ENCODE measurements around the gene MCEMP1.

Gene MCEMP1

GRCh38 chr19:7704280-7705060, 27.6 kb downstream of the MCEMP1 start:
- TF ChIP-seq ZNF274 (IDR thresholded peaks at IDR 0.05; ENCODE audit: low read depth, low read length), result no peak

GRCh38 chr19:7705387-7706187, 28.7 kb downstream of the MCEMP1 start:
- no peak for TF ChIP-seq ZNF274 (IDR thresholded peaks at IDR 0.05; ENCODE audit: low read depth, low read length)
- H3K4me3 ChIP-seq (ENCODE audit: low read length), result no peak overlapping the region; the same call in 1 of the 2 replicates

More at GRCh38 chr19:7704280-7705060, 27.6 kb downstream of the MCEMP1 start:
- no peak overlapping the region for H3K4me3 ChIP-seq (ENCODE audit: low read length)

- no peak overlapping the region; the same call in 1 of the 2 replicates for H3K4me3 ChIP-seq (ENCODE audit: low read length)
- no peak for TF ChIP-seq ZNF274 (IDR thresholded peaks at IDR 0.05; ENCODE audit: low read depth, low read length)
Measured at GRCh38 chr19:7706188-7706954, 29.5 kb downstream of the MCEMP1 start.

- H3K4me3 ChIP-seq (ENCODE audit: low read length), result no peak overlapping the region
Measured at GRCh38 chr19:7706955-7707456, 30.1 kb downstream of the MCEMP1 start.

GRCh38 chr19:7709932-7710460, 33.1 kb downstream of the MCEMP1 start:
- no peak overlapping the region for H3K4me3 ChIP-seq (ENCODE audit: low read length)
- TF ChIP-seq ZNF274 (IDR thresholded peaks at IDR 0.05; ENCODE audit: low read depth, low read length), result no peak

More at GRCh38 chr19:7706955-7707456, 30.1 kb downstream of the MCEMP1 start:
- TF ChIP-seq ZNF274 (IDR thresholded peaks at IDR 0.05; ENCODE audit: low read depth, low read length), result no peak

- TF ChIP-seq ZNF274 (IDR thresholded peaks at IDR 0.05; ENCODE audit: low read depth, low read length), result no peak
- no peak overlapping the region for H3K4me3 ChIP-seq (ENCODE audit: low read length)
Measured at GRCh38 chr19:7710616-7711015, 33.7 kb downstream of the MCEMP1 start.

GRCh38 chr19:7715671-7716070, 38.8 kb downstream of the MCEMP1 start:
- no peak for TF ChIP-seq ZNF274 (IDR thresholded peaks at IDR 0.05; ENCODE audit: low read depth, low read length)
- H3K4me3 ChIP-seq (ENCODE audit: low read length), result no peak overlapping the region

GRCh38 chr19:7716762-7717161, 39.9 kb downstream of the MCEMP1 start:
- TF ChIP-seq ZNF274 (IDR thresholded peaks at IDR 0.05; ENCODE audit: low read depth, low read length), result no peak
- no peak overlapping the region for H3K4me3 ChIP-seq (ENCODE audit: low read length)

- TF ChIP-seq ZNF274 (IDR thresholded peaks at IDR 0.05; ENCODE audit: low read depth, low read length), result no peak
- H3K4me3 ChIP-seq (ENCODE audit: low read length), result no peak overlapping the region
Measured at GRCh38 chr19:7718668-7719067, 41.8 kb downstream of the MCEMP1 start.

GRCh38 chr19:7720351-7720750, 43.5 kb downstream of the MCEMP1 start:
- H3K4me3 ChIP-seq (ENCODE audit: low read length), result no peak overlapping the region
- TF ChIP-seq ZNF274 (IDR thresholded peaks at IDR 0.05; ENCODE audit: low read depth, low read length), result no peak

GRCh38 chr19:7722231-7722651, 45.4 kb downstream of the MCEMP1 start:
- TF ChIP-seq ZNF274 (IDR thresholded peaks at IDR 0.05; ENCODE audit: low read depth, low read length), result no peak
- H3K4me3 ChIP-seq (ENCODE audit: low read length), result no peak overlapping the region

- TF ChIP-seq ZNF274 (IDR thresholded peaks at IDR 0.05; ENCODE audit: low read depth, low read length), result no peak
- H3K4me3 ChIP-seq (ENCODE audit: low read length), result no peak overlapping the region
Measured at GRCh38 chr19:7725791-7726190, 48.9 kb downstream of the MCEMP1 start.

- no peak for TF ChIP-seq ZNF274 (IDR thresholded peaks at IDR 0.05; ENCODE audit: low read depth, low read length)
- no peak overlapping the region for H3K4me3 ChIP-seq (ENCODE audit: low read length)
Measured at GRCh38 chr19:7729211-7729610, 52.3 kb downstream of the MCEMP1 start.

All from GM08714 (cell line).